ENCODE data around the gene PTGER4.

GRCh38 chr5:40716590-40716989 lies 36.9 kb downstream of the PTGER4 start:
- TF ChIP-seq, protein P1, sequence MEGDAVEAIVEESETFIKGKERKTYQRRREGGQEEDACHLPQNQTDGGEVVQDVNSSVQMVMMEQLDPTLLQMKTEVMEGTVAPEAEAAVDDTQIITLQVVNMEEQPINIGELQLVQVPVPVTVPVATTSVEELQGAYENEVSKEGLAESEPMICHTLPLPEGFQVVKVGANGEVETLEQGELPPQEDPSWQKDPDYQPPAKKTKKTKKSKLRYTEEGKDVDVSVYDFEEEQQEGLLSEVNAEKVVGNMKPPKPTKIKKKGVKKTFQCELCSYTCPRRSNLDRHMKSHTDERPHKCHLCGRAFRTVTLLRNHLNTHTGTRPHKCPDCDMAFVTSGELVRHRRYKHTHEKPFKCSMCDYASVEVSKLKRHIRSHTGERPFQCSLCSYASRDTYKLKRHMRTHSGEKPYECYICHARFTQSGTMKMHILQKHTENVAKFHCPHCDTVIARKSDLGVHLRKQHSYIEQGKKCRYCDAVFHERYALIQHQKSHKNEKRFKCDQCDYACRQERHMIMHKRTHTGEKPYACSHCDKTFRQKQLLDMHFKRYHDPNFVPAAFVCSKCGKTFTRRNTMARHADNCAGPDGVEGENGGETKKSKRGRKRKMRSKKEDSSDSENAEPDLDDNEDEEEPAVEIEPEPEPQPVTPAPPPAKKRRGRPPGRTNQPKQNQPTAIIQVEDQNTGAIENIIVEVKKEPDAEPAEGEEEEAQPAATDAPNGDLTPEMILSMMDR (IDR thresholded peaks at IDR 0.05), result no peak
- no peak for TF ChIP-seq POLR2A (IDR thresholded peaks at IDR 0.05)
